ENCODE data around the gene PRC1. TPM values are rescaled to one million over a fixed set of nuclear protein-coding genes. Genes with fewer than 3 reads are reported as not detected.

PRC1 gene
- total RNA-seq, 1 experiment from 2014 or later: 75.7 TPM

- no peaks in the 10 kb centered on the region for H3K9me3 ChIP-seq (ENCODE audit: control insufficient read depth, low read depth, low read length)
- no peak overlapping the region for H2BK5ac ChIP-seq (ENCODE audit: insufficient read length, low read length)
- no peak overlapping the region for H4K5ac ChIP-seq (ENCODE audit: insufficient read length, low read depth, low read length)
- no peak for TF ChIP-seq CTCF (conservative IDR thresholded peaks at IDR 0.05)
- H3K27me3 ChIP-seq (ENCODE audit: insufficient read depth, low read length): no peaks in the 10 kb centered on the region
- H3K4me1 Mint-ChIP-seq: no peaks in the 10 kb centered on the region
- H3K9me3 Mint-ChIP-seq: no peaks in the 10 kb centered on the region
- no peak overlapping the region for H4K91ac ChIP-seq (ENCODE audit: insufficient read length, low read depth, low read length)
- H2BK15ac ChIP-seq (ENCODE audit: low read depth, low read length): no peak overlapping the region
- no peak overlapping the region for H2AK5ac ChIP-seq (ENCODE audit: insufficient read length, low read length)
- H3T11ph ChIP-seq (ENCODE audit: low read length): no peak overlapping the region
- H3K79me1 ChIP-seq (ENCODE audit: insufficient read depth, low read depth, low read length, poor library complexity, severe bottlenecking): no peaks in the 10 kb centered on the region
- no peak overlapping the region for H3K4me2 ChIP-seq (ENCODE audit: insufficient read depth, insufficient read length, low read length)
- no peak overlapping the region for H2BK120ac ChIP-seq (ENCODE audit: low read depth, low read length, poor library complexity, severe bottlenecking)
- H2AFZ ChIP-seq (ENCODE audit: low read length): no peak overlapping the region
- no peak overlapping the region for H3K23ac ChIP-seq (ENCODE audit: insufficient read length, low read depth, low read length)
- no peak overlapping the region for H3K9ac ChIP-seq (ENCODE audit: extremely low read depth, insufficient read length, low read length)
- H3K14ac ChIP-seq (ENCODE audit: insufficient read depth, low read length): no peak overlapping the region
- WGBS (ENCODE audit: extremely low coverage, insufficient read length, low lambda C conversion rate): no CpG with 5 or more reads among the region's 8 CpGs
- no peak overlapping the region for H3K56ac ChIP-seq (ENCODE audit: insufficient read length, low read depth, low read length)
- H3K4me1 ChIP-seq (ENCODE audit: insufficient read depth, low read length): no peaks in the 10 kb centered on the region
- H3K27ac ChIP-seq (ENCODE audit: insufficient read length, low read depth, low read length): no peak overlapping the region
- H3K23me2 ChIP-seq (ENCODE audit: insufficient read length, low read depth, low read length, poor library complexity, severe bottlenecking): peaks cover 3% of the 10 kb centered on the region
- no peak for DNase-seq
- H3K27me3 Mint-ChIP-seq (ENCODE audit: low read depth): no peaks in the 10 kb centered on the region
- no peak overlapping the region for H2BK20ac ChIP-seq (ENCODE audit: low read depth, low read length, poor library complexity, severe bottlenecking)
- H3K4me3 Mint-ChIP-seq: no peak overlapping the region
- H3K36me3 Mint-ChIP-seq (ENCODE audit: insufficient read depth in 1 of 3, low read depth in 3 of 3): peaks cover 39 to 88% (median 71%) of the 10 kb centered on the region in 3 experiments; a peak in 6 of 7 replicates
- no peak overlapping the region for H3K18ac ChIP-seq (ENCODE audit: insufficient read length, low read depth, low read length)
- no peak overlapping the region for H4K8ac ChIP-seq (replicated peaks; ENCODE audit: insufficient read length, low read depth, low read length)
- no peak overlapping the region for H2BK12ac ChIP-seq (ENCODE audit: insufficient read length, low read depth, low read length)
- no peaks in the 10 kb centered on the region for H3K79me2 ChIP-seq (ENCODE audit: insufficient read depth, low read length)
- H4K20me1 ChIP-seq (ENCODE audit: control insufficient read depth, insufficient read depth, insufficient read length): no peaks in the 10 kb centered on the region
- no peak overlapping the region for H3K27ac Mint-ChIP-seq
- H3K4ac ChIP-seq (ENCODE audit: low read depth, low read length): no peak overlapping the region
Observed at GRCh38 chr15:90946941-90947576, 47.3 kb downstream of the PRC1 start.

All from H9 (cell line).